Keratinocyte (primary cell): ENCODE measurements around the gene SUSD6.

Experiments used
- EZH2 ChIP-seq: IDR thresholded peaks from one replicate; pipeline ENCODE4 v1.6.1; 2012; ENCODE audit warnings: inconsistent platforms, mild to moderate bottlenecking, low read length, moderate library complexity
- TF ChIP-seq, protein P1 (sequence below), 3 experiments: IDR thresholded peaks in 1 of 3; conservative IDR thresholded peaks in 1 of 3; optimal IDR thresholded peaks in 1 of 3; 2 replicates in 2 of 3; 3 replicates in 1 of 3; pipeline versions ENCODE3 to v1.5.1; 2011; ENCODE audit warnings: low read length in 3 of 3, mild to moderate bottlenecking in 3 of 3, moderate library complexity in 2 of 3, control low read depth in 1 of 3, inconsistent platforms in 1 of 3; ENCODE audit not compliant: insufficient read depth in 2 of 3; ENCODE audit errors: extremely low read depth in 1 of 3

DNA sequence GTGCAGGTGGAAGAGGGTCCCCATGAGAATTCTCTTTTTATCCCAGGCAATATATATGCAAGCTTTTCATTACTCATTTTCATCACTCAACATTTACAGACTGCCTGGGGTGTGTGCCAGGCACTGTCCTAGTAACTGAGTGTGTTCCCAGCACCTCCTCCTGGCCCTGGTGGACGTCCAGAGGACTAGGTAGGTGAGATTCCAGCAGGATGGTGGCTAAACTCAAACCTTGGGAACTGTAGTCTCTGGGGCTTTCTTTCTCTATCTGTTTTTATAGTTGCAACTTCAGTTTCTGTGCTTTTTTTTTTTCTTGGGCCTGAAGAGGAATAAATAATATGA is 63.8 kb downstream of the SUSD6 start:
- no peak for TF ChIP-seq EZH2
- TF ChIP-seq, protein P1, sequence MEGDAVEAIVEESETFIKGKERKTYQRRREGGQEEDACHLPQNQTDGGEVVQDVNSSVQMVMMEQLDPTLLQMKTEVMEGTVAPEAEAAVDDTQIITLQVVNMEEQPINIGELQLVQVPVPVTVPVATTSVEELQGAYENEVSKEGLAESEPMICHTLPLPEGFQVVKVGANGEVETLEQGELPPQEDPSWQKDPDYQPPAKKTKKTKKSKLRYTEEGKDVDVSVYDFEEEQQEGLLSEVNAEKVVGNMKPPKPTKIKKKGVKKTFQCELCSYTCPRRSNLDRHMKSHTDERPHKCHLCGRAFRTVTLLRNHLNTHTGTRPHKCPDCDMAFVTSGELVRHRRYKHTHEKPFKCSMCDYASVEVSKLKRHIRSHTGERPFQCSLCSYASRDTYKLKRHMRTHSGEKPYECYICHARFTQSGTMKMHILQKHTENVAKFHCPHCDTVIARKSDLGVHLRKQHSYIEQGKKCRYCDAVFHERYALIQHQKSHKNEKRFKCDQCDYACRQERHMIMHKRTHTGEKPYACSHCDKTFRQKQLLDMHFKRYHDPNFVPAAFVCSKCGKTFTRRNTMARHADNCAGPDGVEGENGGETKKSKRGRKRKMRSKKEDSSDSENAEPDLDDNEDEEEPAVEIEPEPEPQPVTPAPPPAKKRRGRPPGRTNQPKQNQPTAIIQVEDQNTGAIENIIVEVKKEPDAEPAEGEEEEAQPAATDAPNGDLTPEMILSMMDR (optimal IDR thresholded peaks at IDR 0.05 in 1 of 3, IDR thresholded peaks at IDR 0.05 in 1 of 3, conservative IDR thresholded peaks at IDR 0.05 in 1 of 3; ENCODE audit: extremely low read depth in 1 of 3, insufficient read depth in 2 of 3, low read length in 3 of 3): no peak
